ENCODE data around the gene IFNA14. TPM values are rescaled to one million over a fixed set of nuclear protein-coding genes. Genes with fewer than 3 reads are reported as not detected.
"Not testable (repeated sequence)": the region's sequence is repeated elsewhere in the genome, so short reads cannot be mapped to it uniquely, and the experiment has no call there.

Gene IFNA14
- total RNA-seq, 1 donor from 2014 or later, result not detected

DNA sequence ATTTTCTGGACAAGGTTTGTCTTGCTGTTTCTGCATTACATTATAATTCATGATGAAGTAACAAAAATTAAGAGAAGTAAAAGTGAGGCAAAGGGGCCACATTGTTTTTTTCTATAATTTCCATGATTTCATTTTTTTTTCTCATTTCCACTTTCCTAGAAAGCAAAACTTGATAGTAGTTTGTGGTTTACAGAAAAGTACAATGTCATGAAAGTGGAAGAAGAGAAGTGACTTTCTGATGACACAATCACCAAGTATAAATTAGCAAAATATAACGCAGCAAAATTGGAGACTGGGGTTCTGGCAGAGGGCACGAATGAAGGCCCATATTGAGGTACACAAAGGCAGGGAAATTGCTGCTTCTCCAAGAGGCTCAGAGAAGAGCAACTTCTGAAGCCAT, 5.0 kb upstream of the IFNA14 start:
- DNase-seq (ENCODE audit: low read depth), result no peak
- TF ChIP-seq, protein P1, sequence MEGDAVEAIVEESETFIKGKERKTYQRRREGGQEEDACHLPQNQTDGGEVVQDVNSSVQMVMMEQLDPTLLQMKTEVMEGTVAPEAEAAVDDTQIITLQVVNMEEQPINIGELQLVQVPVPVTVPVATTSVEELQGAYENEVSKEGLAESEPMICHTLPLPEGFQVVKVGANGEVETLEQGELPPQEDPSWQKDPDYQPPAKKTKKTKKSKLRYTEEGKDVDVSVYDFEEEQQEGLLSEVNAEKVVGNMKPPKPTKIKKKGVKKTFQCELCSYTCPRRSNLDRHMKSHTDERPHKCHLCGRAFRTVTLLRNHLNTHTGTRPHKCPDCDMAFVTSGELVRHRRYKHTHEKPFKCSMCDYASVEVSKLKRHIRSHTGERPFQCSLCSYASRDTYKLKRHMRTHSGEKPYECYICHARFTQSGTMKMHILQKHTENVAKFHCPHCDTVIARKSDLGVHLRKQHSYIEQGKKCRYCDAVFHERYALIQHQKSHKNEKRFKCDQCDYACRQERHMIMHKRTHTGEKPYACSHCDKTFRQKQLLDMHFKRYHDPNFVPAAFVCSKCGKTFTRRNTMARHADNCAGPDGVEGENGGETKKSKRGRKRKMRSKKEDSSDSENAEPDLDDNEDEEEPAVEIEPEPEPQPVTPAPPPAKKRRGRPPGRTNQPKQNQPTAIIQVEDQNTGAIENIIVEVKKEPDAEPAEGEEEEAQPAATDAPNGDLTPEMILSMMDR (conservative IDR thresholded peaks at IDR 0.05; ENCODE audit: low read depth, low read length), result no peak
- H3K4me3 ChIP-seq (ENCODE audit: low read depth, low read length), result no peak overlapping the region

DNA sequence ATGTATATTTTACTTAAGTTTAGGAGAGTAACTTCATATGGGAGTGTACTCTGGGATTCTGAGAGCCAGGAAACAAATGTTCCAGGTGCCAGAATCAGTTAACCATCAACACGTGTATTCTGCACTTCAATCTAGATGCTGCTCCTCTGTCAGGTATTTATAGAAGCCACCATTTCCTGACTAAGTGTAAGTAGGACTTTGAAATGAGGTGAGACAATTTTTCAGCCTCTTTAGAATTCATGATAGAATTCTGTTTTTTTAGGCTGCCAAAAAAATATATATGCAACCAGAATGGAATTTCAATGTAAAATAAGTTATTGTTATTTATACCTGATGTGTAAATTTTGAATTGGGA, 3.5 kb downstream of the IFNA14 start:
- H3K4me3 ChIP-seq (ENCODE audit: low read depth, low read length); DNase-seq (ENCODE audit: low read depth): not testable (repeated sequence)

GRCh38 chr9:21235468-21236359, 4.1 kb downstream of the IFNA14 start:
- not testable (repeated sequence) for H3K4me3 ChIP-seq (ENCODE audit: low read depth, low read length)
- DNase-seq (ENCODE audit: low read depth), result peak; percentile 6
- TF ChIP-seq, protein P1 (conservative IDR thresholded peaks at IDR 0.05; ENCODE audit: low read depth, low read length), result peak; percentile 74

GRCh38 chr9:21234153-21234687, 5.6 kb downstream of the IFNA14 start:
- no peak overlapping the region for H3K4me3 ChIP-seq (ENCODE audit: low read depth, low read length)
- TF ChIP-seq, protein P1 (conservative IDR thresholded peaks at IDR 0.05; ENCODE audit: low read depth, low read length), result no peak
- no peak for DNase-seq (ENCODE audit: low read depth)

DNA sequence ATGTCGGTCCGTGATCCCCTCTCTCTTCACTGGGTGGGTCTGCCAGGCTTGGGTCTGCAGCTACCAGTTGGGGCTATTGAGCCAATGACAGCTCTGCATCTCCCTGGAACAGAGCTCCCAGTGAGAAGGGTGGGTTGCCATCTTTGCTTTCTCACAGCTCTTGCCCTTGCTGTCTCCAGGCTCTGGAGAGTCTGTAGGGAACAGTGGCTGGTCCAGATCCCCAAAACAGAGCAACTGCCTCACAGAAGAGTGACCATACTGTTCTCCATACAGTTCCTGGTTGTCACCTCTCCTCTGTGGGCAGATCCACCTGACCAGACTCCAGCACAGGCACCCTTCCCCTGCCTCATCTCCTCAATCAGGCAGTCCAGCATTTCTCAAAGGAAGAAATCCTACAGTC, 6.5 kb downstream of the IFNA14 start:
- H3K4me3 ChIP-seq (ENCODE audit: low read depth, low read length), result no peak overlapping the region
- no peak for DNase-seq (ENCODE audit: low read depth)
- TF ChIP-seq, protein P1 (conservative IDR thresholded peaks at IDR 0.05; ENCODE audit: low read depth, low read length), result no peak

DNA sequence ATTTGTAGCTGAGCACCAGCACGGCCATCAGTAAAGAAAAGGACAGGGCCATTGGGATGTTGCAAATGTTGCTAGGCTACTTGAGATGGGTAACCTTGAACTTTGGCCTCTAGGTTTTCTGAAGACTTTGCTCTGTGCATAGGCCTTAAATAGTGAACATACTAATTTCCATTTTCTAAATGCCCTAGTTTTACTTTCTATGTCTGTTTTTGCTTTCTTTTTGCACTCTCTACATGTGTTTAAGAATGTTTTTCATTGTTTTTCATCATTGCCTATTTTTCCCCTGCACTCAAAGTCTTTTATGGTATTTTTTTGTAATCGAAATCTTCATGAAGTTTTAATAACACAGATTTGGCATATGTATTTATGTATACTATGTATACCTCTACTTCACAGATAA, 11.7 kb downstream of the IFNA14 start, which contains the start of gene IFNA17:
IFNA17 (minus strand) TSS at position 101 of the 400 bp plus-strand sequence; CDS start at position 52, 49 bp downstream.
- H3K4me3 ChIP-seq (ENCODE audit: low read depth, low read length), result no peak within 1 kb of the TSS
- TF ChIP-seq, protein P1 (conservative IDR thresholded peaks at IDR 0.05; ENCODE audit: low read depth, low read length), result no peak
- no peak for DNase-seq (ENCODE audit: low read depth)

GRCh38 chr9:21217211-21217610, 22.6 kb downstream of the IFNA14 start, which contains the start of gene IFNA16:
Gene IFNA16, minus strand, starts transcription at chr9:21217311. Its CDS starts 6 bp downstream, at chr9:21217305.
- not testable (repeated sequence) for DNase-seq (ENCODE audit: low read depth); H3K4me3 ChIP-seq (ENCODE audit: low read depth, low read length)

Measured in epithelial cell of proximal tubule (primary cell).